ENCODE measurements around the gene NPR2. TPM values are rescaled to one million over a fixed set of nuclear protein-coding genes. Genes with fewer than 3 reads are reported as not detected.

Gene NPR2
- total RNA-seq, 4 donors from 2014 or later: 1.1 to 6.8 (median 4.9) TPM

DNA sequence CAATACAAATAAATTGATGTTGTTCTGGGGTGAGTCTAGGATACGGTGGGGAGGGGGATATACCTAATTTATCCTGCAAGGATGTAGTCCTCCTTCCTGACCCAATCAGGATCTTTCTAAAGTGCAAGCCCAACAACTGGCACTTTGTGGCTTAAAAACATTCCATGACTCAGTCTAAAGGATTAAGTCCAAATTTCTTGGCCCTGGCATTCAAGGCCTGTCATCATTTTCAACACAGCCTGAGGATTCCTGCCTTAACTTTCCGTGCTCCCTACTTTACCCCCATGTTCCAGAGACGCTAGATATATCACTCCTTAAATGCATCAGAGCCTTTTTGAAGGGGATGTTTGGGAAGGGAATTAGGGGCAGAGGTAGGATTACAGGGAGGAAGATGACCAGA is 36.1 kb downstream of the NPR2 start:
- Histone ChIP-seq H3K9me3 (no peaks in the 10 kb centered on the region), H3K36me3 (no peaks in the 10 kb centered on the region), H3K4me3 (no peak overlapping the region), H3K4me1 (peaks cover 4 to 22% (median 18%) of the 10 kb centered on the region in 4 donors), H3K27ac (no peak overlapping the region), H3K27me3 (no peaks in the 10 kb centered on the region)
- intact Hi-C loops (cut with DNase I; ENCODE audit: low total_unique reads): no loop called here
- DNase-seq: no peak
- 79 to 81% methylated on average over 2 to 3 of the region's 3 CpGs for WGBS, 2 donors (ENCODE audit: low coverage in 1 of 2)
- TF ChIP-seq, protein P1, sequence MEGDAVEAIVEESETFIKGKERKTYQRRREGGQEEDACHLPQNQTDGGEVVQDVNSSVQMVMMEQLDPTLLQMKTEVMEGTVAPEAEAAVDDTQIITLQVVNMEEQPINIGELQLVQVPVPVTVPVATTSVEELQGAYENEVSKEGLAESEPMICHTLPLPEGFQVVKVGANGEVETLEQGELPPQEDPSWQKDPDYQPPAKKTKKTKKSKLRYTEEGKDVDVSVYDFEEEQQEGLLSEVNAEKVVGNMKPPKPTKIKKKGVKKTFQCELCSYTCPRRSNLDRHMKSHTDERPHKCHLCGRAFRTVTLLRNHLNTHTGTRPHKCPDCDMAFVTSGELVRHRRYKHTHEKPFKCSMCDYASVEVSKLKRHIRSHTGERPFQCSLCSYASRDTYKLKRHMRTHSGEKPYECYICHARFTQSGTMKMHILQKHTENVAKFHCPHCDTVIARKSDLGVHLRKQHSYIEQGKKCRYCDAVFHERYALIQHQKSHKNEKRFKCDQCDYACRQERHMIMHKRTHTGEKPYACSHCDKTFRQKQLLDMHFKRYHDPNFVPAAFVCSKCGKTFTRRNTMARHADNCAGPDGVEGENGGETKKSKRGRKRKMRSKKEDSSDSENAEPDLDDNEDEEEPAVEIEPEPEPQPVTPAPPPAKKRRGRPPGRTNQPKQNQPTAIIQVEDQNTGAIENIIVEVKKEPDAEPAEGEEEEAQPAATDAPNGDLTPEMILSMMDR (IDR thresholded peaks at IDR 0.05): no peak
- TF ChIP-seq POLR2A (IDR thresholded peaks at IDR 0.05) (no peak), EP300 (IDR thresholded peaks at IDR 0.05; ENCODE audit: low read depth) (no peak), POLR2AphosphoS5 (IDR thresholded peaks at IDR 0.05) (no peak)
- in situ Hi-C loops (cut with MboI; ENCODE audit: low pct_ligation_motif_present in 1 of 4, low pct_unique_long_range_greater_than_20kb in 1 of 4, low sequenced_read_pairs in 3 of 4): no loop called here

DNA sequence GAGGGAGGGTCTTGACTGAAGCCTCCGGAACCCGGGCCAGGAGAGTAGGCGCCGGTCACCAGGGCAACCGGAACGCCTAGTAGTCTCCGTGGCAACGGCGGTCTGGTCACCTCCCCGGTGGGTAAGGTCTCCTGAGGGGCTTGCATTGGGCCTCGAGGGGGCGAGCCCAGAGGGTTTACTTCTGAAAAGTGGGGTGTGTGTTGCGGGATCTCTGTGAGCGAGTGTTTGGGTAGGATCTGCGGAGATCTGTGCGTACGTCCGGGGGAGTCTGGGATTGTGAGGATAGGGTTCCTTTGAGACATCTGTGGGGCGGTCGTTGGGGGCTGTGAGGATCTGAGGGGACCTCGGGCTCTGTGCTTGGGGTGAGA is 37.3 kb downstream of the NPR2 start, which contains the start of gene FAM221B:
Gene FAM221B (minus strand): TSS at position 17 of the 368 bp plus-strand sequence. CDS start 2,571 bp downstream, outside the sequence.
- TF ChIP-seq EP300 (IDR thresholded peaks at IDR 0.05; ENCODE audit: low read depth): no peak
- Histone ChIP-seq H3K4me3 (peak within 1 kb of the TSS; percentile 72 to 82 (median 78)), H3K27me3 (no peaks in the 10 kb centered on the region), H3K36me3 (no peaks in the 10 kb centered on the region), H3K4me1 (peaks cover 9 to 33% (median 27%) of the 10 kb centered on the region in 4 donors), H3K9me3 (no peaks in the 10 kb centered on the region), H3K27ac (peak within 1 kb of the TSS; percentile 94 to 98 (median 94))
- intact Hi-C loops (cut with DNase I; ENCODE audit: low total_unique reads) (no loop called here), in situ Hi-C loops (cut with MboI; ENCODE audit: low pct_ligation_motif_present in 1 of 4, low pct_unique_long_range_greater_than_20kb in 1 of 4, low sequenced_read_pairs in 3 of 4) (no loop called here)
- DNase-seq: peak; percentile 48
- 1% methylated on average over 16 of the region's 21 CpGs; no CpG with 5 or more reads in 1 of the 2 donors for WGBS, 2 donors (ENCODE audit: low coverage in 1 of 2)

DNA sequence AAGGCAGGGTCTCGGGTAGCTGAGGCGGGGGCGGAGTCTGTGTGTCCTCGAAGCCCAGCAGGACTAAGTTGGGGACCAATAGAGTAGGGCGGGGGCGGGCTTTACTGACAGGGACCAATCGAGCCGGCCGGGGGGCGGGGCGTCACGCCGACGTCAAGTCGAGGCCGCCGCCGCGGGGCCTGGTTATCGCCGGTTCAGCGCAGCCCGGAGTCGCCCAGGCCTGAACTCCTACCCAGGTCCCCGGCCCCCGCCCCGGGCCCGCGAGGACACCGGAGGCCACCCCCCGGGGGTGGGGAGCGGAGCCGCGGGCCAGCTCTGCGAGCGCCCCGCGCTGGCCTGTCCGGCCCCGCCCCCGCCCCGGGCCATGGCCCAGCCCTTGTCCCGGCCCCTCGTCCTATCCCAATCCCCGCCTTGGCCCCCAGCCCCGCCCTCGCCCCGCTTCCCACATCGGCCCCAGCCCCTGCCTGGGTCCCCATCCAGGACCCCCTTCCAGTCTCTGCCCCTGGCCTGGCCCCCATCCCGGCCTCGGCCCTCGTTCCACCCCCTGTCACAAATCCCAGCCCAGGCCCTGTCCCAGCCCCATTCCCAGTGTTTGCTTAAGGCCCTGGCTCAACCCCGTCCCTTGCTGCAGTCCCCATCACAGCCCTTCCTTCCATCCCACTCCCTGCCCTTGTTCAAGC is 37.8 kb downstream of the NPR2 start, which contains the start of gene TMEM8B:
Gene TMEM8B (plus strand): TSS at position 145 of the 680 bp plus-strand sequence. CDS start 220 bp downstream, at position 365.
- Histone ChIP-seq H3K27me3 (no peaks in the 10 kb centered on the region), H3K36me3 (no peaks in the 10 kb centered on the region), H3K4me1 (peaks cover 11 to 39% (median 32%) of the 10 kb centered on the region in 4 donors), H3K4me3 (peak within 1 kb of the TSS; percentile 72 to 82 (median 78)), H3K9me3 (no peaks in the 10 kb centered on the region), H3K27ac (peak within 1 kb of the TSS; percentile 94 to 98 (median 94))
- 1% methylated on average over 29 of the region's 53 CpGs; no CpG with 5 or more reads in 1 of the 2 donors for whole genome bisulfite sequencing, 2 donors (ENCODE audit: low coverage in 1 of 2)
- TF ChIP-seq, protein P1 (IDR thresholded peaks at IDR 0.05): no peak
- TF ChIP-seq EP300 (IDR thresholded peaks at IDR 0.05; ENCODE audit: low read depth): no peak
- TF ChIP-seq POLR2AphosphoS5 (IDR thresholded peaks at IDR 0.05): peak in 2 of 3 donors; percentile 27 to 55
- TF ChIP-seq POLR2A (IDR thresholded peaks at IDR 0.05): peak; percentile 35
- intact Hi-C loops (cut with DNase I; ENCODE audit: low total_unique reads): no loop called here
- in situ Hi-C loops (cut with MboI; ENCODE audit: low pct_ligation_motif_present in 1 of 4, low pct_unique_long_range_greater_than_20kb in 1 of 4, low sequenced_read_pairs in 3 of 4): no loop called here
- peak; percentile 97 for DNase-seq

DNA sequence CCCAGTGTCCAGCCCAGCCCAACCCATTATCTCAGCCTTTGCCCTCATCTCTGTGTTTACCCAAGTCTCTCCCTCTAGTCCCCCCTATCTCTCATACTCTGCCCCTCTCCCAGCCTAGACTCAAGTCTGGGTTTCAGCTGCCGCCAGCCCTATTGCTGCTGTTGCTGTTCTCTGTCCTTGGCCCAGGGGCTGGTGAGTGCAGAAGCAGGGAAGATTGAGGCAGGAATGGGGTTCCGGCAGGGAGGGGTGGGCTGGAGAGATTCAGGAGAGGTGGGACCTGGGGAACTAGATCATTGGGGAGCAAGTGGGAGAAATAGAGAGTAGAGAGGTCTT is 38.3 kb downstream of the NPR2 start:
- 28 to 29% methylated on average over 1 to 2 of the region's 2 CpGs for WGBS, 2 donors (ENCODE audit: low coverage in 1 of 2)

More for the DNA sequence above, 38.3 kb downstream of the NPR2 start:
- TF ChIP-seq POLR2AphosphoS5 (IDR thresholded peaks at IDR 0.05) (no peak), EP300 (IDR thresholded peaks at IDR 0.05; ENCODE audit: low read depth) (no peak), POLR2A (IDR thresholded peaks at IDR 0.05) (no peak)
- TF ChIP-seq, protein P1 (IDR thresholded peaks at IDR 0.05): no peak
- H3K9me3 ChIP-seq: no peaks in the 10 kb centered on the region
- no peak for DNase-seq
- in situ Hi-C loops (cut with MboI; ENCODE audit: low pct_ligation_motif_present in 1 of 4, low pct_unique_long_range_greater_than_20kb in 1 of 4, low sequenced_read_pairs in 3 of 4): no loop called here
- intact Hi-C loops (cut with DNase I; ENCODE audit: low total_unique reads): no loop called here
- H3K27me3 ChIP-seq: no peaks in the 10 kb centered on the region
- peaks cover 16 to 44% (median 37%) of the 10 kb centered on the region in 4 donors for H3K4me1 ChIP-seq
- peak overlapping the region; percentile 72 to 82 (median 78) for H3K4me3 ChIP-seq
- no peaks in the 10 kb centered on the region for H3K36me3 ChIP-seq
- H3K27ac ChIP-seq: peak overlapping the region; percentile 94 to 98 (median 94)

All from transverse colon (tissue), 4 donors.